Osteocyte (in vitro differentiated cells): ENCODE results near the gene RAP2A. TPM values are rescaled to one million over a fixed set of nuclear protein-coding genes. Genes with fewer than 3 reads are reported as not detected.

Experiments used
- DNase-seq: peaks from one replicate; pipeline ENCODE4 v3.0.0; 2021; ENCODE audit warnings: mixed read lengths; ENCODE audit not compliant: unreplicated experiment; ENCODE audit errors: extremely low spot score
- H3K27ac Mint-ChIP-seq: one replicate; pipeline ENCODE4 v1.8.0; 2021; ENCODE audit warnings: mild to moderate bottlenecking, mixed read lengths; ENCODE audit not compliant: unreplicated experiment
- H3K27me3 Mint-ChIP-seq: one replicate; pipeline ENCODE4 v1.8.0; 2021; ENCODE audit warnings: mixed read lengths; ENCODE audit not compliant: unreplicated experiment
- H3K36me3 Mint-ChIP-seq: one replicate; pipeline ENCODE4 v1.8.0; 2021; ENCODE audit warnings: mixed read lengths; ENCODE audit not compliant: unreplicated experiment
- H3K4me1 Mint-ChIP-seq: one replicate; pipeline ENCODE4 v1.8.0; 2021; ENCODE audit warnings: mixed read lengths; ENCODE audit not compliant: unreplicated experiment
- H3K4me3 Mint-ChIP-seq: one replicate; pipeline ENCODE4 v1.8.0; 2021; ENCODE audit warnings: mild to moderate bottlenecking, moderate library complexity, mixed read lengths; ENCODE audit not compliant: unreplicated experiment
- H3K9me3 Mint-ChIP-seq: one replicate; pipeline ENCODE4 v1.8.0; 2021; ENCODE audit warnings: mixed read lengths; ENCODE audit not compliant: unreplicated experiment
- total RNA-seq: library from RNA; stranded (reverse); gene quantifications from 2 replicates; pipeline ENCODE4 v1.2.1, GENCODE V29; 2021
- TF ChIP-seq, protein P1 (sequence below): fragments of 200-600 bp; sonication (generic); IDR thresholded peaks from 2 replicates; pipeline ENCODE4 v1.5.0; 2021; ENCODE audit warnings: antibody characterized with exemption, mild to moderate bottlenecking, moderate library complexity

Gene RAP2A
- total RNA-seq, 1 donor from 2014 or later: 27.9 TPM

GRCh38 chr13:97417698-97418097 is 16.3 kb upstream of the RAP2A start:
- TF ChIP-seq, protein P1, sequence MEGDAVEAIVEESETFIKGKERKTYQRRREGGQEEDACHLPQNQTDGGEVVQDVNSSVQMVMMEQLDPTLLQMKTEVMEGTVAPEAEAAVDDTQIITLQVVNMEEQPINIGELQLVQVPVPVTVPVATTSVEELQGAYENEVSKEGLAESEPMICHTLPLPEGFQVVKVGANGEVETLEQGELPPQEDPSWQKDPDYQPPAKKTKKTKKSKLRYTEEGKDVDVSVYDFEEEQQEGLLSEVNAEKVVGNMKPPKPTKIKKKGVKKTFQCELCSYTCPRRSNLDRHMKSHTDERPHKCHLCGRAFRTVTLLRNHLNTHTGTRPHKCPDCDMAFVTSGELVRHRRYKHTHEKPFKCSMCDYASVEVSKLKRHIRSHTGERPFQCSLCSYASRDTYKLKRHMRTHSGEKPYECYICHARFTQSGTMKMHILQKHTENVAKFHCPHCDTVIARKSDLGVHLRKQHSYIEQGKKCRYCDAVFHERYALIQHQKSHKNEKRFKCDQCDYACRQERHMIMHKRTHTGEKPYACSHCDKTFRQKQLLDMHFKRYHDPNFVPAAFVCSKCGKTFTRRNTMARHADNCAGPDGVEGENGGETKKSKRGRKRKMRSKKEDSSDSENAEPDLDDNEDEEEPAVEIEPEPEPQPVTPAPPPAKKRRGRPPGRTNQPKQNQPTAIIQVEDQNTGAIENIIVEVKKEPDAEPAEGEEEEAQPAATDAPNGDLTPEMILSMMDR: no peak
- Mint-ChIP-seq H3K4me3 (no peak overlapping the region), H3K27me3 (no peaks in the 10 kb centered on the region), H3K4me1 (no peaks in the 10 kb centered on the region), H3K27ac (no peak overlapping the region), H3K36me3 (no peaks in the 10 kb centered on the region), H3K9me3 (no peaks in the 10 kb centered on the region)
- DNase-seq: no peak

GRCh38 chr13:97422118-97423054 is 11.6 kb upstream of the RAP2A start:
- Mint-ChIP-seq H3K36me3 (no peaks in the 10 kb centered on the region), H3K4me3 (no peak overlapping the region), H3K27ac (no peak overlapping the region), H3K9me3 (no peaks in the 10 kb centered on the region), H3K27me3 (no peaks in the 10 kb centered on the region), H3K4me1 (no peaks in the 10 kb centered on the region)
- TF ChIP-seq, protein P1: no peak
- no peak for DNase-seq

GRCh38 chr13:97423300-97424045 is 10.5 kb upstream of the RAP2A start:
- Mint-ChIP-seq H3K27ac (no peak overlapping the region), H3K9me3 (no peaks in the 10 kb centered on the region), H3K36me3 (no peaks in the 10 kb centered on the region), H3K27me3 (no peaks in the 10 kb centered on the region), H3K4me1 (no peaks in the 10 kb centered on the region), H3K4me3 (no peak overlapping the region)
- TF ChIP-seq, protein P1: no peak
- no peak for DNase-seq

DNA sequence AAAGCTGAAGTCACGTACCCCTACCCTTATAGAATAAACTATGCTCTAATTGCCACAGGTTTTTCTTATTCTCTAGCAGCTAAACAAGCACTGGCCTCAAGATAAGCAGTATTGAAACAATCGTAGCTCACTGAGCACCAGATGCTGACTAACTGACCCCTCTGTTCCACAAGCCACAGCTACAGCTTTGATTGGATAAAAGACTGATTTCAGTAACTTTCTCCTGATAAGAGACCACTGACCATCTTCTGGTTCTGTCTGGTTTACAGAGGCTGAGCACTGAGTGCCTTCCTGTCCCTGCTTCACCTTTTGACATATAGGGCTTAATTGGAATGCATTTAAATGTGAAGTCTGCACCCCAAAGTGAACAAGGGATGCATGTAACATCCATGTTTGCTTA is 8.4 kb upstream of the RAP2A start:
- Mint-ChIP-seq H3K36me3 (no peaks in the 10 kb centered on the region), H3K27me3 (no peaks in the 10 kb centered on the region), H3K4me3 (no peak overlapping the region), H3K27ac (no peak overlapping the region), H3K4me1 (no peaks in the 10 kb centered on the region), H3K9me3 (no peaks in the 10 kb centered on the region)
- no peak for DNase-seq
- TF ChIP-seq, protein P1: no peak

GRCh38 chr13:97426695-97427094 is 7.3 kb upstream of the RAP2A start:
- TF ChIP-seq, protein P1: no peak
- Mint-ChIP-seq H3K4me3 (no peak overlapping the region), H3K27ac (no peak overlapping the region), H3K36me3 (no peaks in the 10 kb centered on the region), H3K9me3 (no peaks in the 10 kb centered on the region), H3K4me1 (peaks cover 2% of the 10 kb centered on the region), H3K27me3 (no peaks in the 10 kb centered on the region)
- DNase-seq: no peak
